Body of pancreas (tissue), 4 donors: ENCODE results near the gene IL3.

Source experiments
- POLR2A ChIP-seq, 3 donors: fragments of 450-650 bp; IDR thresholded peaks; one replicate each; pipeline ENCODE4 v1.6.1; 2016; ENCODE audit warnings: antibody characterized with exemption in 3 of 3, mild to moderate bottlenecking in 2 of 3
- TF ChIP-seq, protein P1 (sequence below), 7 experiments: fragments of 450-650 bp in 4 of 7; fragments of 200-600 bp in 3 of 7; sonication (generic) in 3 of 7; IDR thresholded peaks; one replicate each; pipeline ENCODE4 v1.5.1; 2016 to 2019; ENCODE audit warnings: antibody characterized with exemption in 7 of 7

GRCh38 chr5:132082329-132083023, 22.0 kb downstream of the IL3 start:
- TF ChIP-seq, protein P1, sequence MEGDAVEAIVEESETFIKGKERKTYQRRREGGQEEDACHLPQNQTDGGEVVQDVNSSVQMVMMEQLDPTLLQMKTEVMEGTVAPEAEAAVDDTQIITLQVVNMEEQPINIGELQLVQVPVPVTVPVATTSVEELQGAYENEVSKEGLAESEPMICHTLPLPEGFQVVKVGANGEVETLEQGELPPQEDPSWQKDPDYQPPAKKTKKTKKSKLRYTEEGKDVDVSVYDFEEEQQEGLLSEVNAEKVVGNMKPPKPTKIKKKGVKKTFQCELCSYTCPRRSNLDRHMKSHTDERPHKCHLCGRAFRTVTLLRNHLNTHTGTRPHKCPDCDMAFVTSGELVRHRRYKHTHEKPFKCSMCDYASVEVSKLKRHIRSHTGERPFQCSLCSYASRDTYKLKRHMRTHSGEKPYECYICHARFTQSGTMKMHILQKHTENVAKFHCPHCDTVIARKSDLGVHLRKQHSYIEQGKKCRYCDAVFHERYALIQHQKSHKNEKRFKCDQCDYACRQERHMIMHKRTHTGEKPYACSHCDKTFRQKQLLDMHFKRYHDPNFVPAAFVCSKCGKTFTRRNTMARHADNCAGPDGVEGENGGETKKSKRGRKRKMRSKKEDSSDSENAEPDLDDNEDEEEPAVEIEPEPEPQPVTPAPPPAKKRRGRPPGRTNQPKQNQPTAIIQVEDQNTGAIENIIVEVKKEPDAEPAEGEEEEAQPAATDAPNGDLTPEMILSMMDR (IDR thresholded peaks at IDR 0.05), result no peak
- TF ChIP-seq POLR2A (IDR thresholded peaks at IDR 0.05), result no peak
